Hypothalamus (tissue), 51 donors: Measurements from ENCODE around the gene OTOS.
A peak's percentile ranks its signal among the peaks of the same experiment; 100 is the strongest.

Source experiments
- DNase-seq, 51 donors: peaks; one replicate each; lab custom pipeline; 2025; lab: John Stamatoyannopoulos, UW

OTOS gene

GRCh38 chr2:240155048-240155744 is 14.7 kb upstream of the OTOS start:
- peak in 41 of 51 donors; percentile 11 to 84 (median 59) for DNase-seq

- DNase-seq: no peak
Observed at GRCh38 chr2:240154606-240155005, 14.1 kb upstream of the OTOS start.

- DNase-seq: no peak
Observed at GRCh38 chr2:240153418-240153817, 13.0 kb upstream of the OTOS start.

GRCh38 chr2:240151477-240152031 is 11.1 kb upstream of the OTOS start:
- DNase-seq: no peak

GRCh38 chr2:240149943-240150784 is 9.7 kb upstream of the OTOS start:
- peak in 33 of 51 donors; percentile 3 to 62 (median 29) for DNase-seq

GRCh38 chr2:240147911-240148587 is 7.6 kb upstream of the OTOS start:
- DNase-seq: no peak

GRCh38 chr2:240147382-240147781 is 6.9 kb upstream of the OTOS start:
- DNase-seq: no peak

- no peak for DNase-seq
Observed at GRCh38 chr2:240146627-240147278, 6.3 kb upstream of the OTOS start.

- no peak for DNase-seq
Observed at GRCh38 chr2:240146141-240146561, 5.7 kb upstream of the OTOS start.

- no peak for DNase-seq
Observed at GRCh38 chr2:240145461-240145860, 5.0 kb upstream of the OTOS start.

- DNase-seq: no peak
Observed at GRCh38 chr2:240144649-240145261, 4.3 kb upstream of the OTOS start.

- peak in 50 of 51 donors; percentile 12 to 88 (median 63) for DNase-seq
Observed at GRCh38 chr2:240143801-240144648, 3.6 kb upstream of the OTOS start.

GRCh38 chr2:240143276-240143675 is 2.8 kb upstream of the OTOS start:
- no peak for DNase-seq

GRCh38 chr2:240142859-240143258 is 2.4 kb upstream of the OTOS start:
- DNase-seq: no peak

GRCh38 chr2:240142256-240142775 is 1.9 kb upstream of the OTOS start:
- no peak for DNase-seq

GRCh38 chr2:240141736-240142135 is 1.3 kb upstream of the OTOS start:
- no peak for DNase-seq

GRCh38 chr2:240140920-240141319 is 462 bp upstream of the OTOS start:
- DNase-seq: no peak

- DNase-seq: no peak
Observed at GRCh38 chr2:240139666-240140393, 628 bp downstream of the OTOS start.
